K562 (cell line): Measurements from ENCODE around the gene MERTK. TPM values are rescaled to one million over a fixed set of nuclear protein-coding genes. Genes with fewer than 3 reads are reported as not detected.

ENCODE experiments used
- ATAC-seq: fragments of 200-7000 bp; cut with Tn5 transposase; 3 replicates; pipeline ENCODE4 v1.9.1; 2020; ENCODE audit warnings: moderate library complexity
- BruUV-seq: library from RNA; stranded (reverse); fragments of 400-500 nt; replicated peaks from 2 replicates; lab custom pipeline; 2021; lab: Mats Ljungman, UMichigan
- CTCF ChIA-PET: fragments of 300-600 bp; formaldehyde crosslinking; extraction: SDS; loops from one replicate; lab custom pipeline; 2021; ENCODE audit warnings: low intra/inter-chr PET ratio; lab: Yijun Ruan, JAX
- POLR2A ChIA-PET: fragments of 300-600, 350-650 bp; sonication (Branson Sonifier 250); formaldehyde crosslinking; extraction: SDS; loops from one replicate; lab custom pipeline; 2021; ENCODE audit warnings: antibody characterized with exemption, inconsistent platforms; lab: Yijun Ruan, JAX
- DNase-seq, 4 experiments: peaks; one replicate each; pipeline versions ENCODE4 v3.0.0 to v3.0.0-alpha.2; 2011 to 2018; ENCODE audit warnings: low spot score in 3 of 4, mixed read lengths in 3 of 4; ENCODE audit errors: extremely low read depth in 1 of 4
- FAIRE-seq: peaks from 2 replicates; lab custom pipeline; 2011; peaks lifted over from hg19 to GRCh38; lab: Jason Lieb, UNC
- H2AFZ ChIP-seq: 2 replicates; pipeline ENCODE4 v1.6.0; 2011; ENCODE audit warnings: low read depth, low read length, control low read depth, inconsistent platforms
- H3K27ac ChIP-seq: fragments of 200-600 bp; 3 replicates; pipeline ENCODE4 v1.8.0; 2011; ENCODE audit warnings: low read depth, mild to moderate bottlenecking, control low read depth, inconsistent platforms, low read length, moderate library complexity, mixed read lengths; ENCODE audit errors: extremely low read depth
- H3K27me3 ChIP-seq, 2 experiments: fragments of 300-600 bp in 1 of 2; 2 replicates in 1 of 2; 3 replicates in 1 of 2; pipeline versions ENCODE4 v1.6.0 to v1.8.0; 2011; ENCODE audit warnings: inconsistent platforms in 2 of 2, low read length in 2 of 2, mild to moderate bottlenecking in 1 of 2, mixed read lengths in 1 of 2, moderate library complexity in 1 of 2; ENCODE audit not compliant: control insufficient read depth in 2 of 2, insufficient read depth in 2 of 2
- H3K36me3 ChIP-seq: fragments of 300-600 bp; 3 replicates; pipeline ENCODE4 v1.8.0; 2011; ENCODE audit warnings: mild to moderate bottlenecking, low read length, inconsistent platforms; ENCODE audit not compliant: control insufficient read depth, insufficient read depth
- H3K4me1 ChIP-seq, 2 experiments: fragments of 200-600 bp in 1 of 2; replicated peaks in 1 of 2; 2 replicates in 1 of 2; 3 replicates in 1 of 2; pipeline versions ENCODE4 v1.5.1 to v1.8.0; 2011; ENCODE audit warnings: inconsistent platforms in 2 of 2, low read length in 2 of 2, mild to moderate bottlenecking in 1 of 2, mixed read lengths in 1 of 2, moderate library complexity in 1 of 2; ENCODE audit not compliant: control insufficient read depth in 2 of 2, insufficient read depth in 2 of 2
- H3K4me2 ChIP-seq: 2 replicates; pipeline ENCODE4 v1.6.1; 2011; ENCODE audit warnings: low read length, control low read depth, inconsistent platforms, mixed read lengths; ENCODE audit not compliant: insufficient read depth
- H3K4me3 ChIP-seq: fragments of 200-600 bp; sonication (generic), shearing (Covaris generic); 2 replicates; pipeline ENCODE4 v1.5.1; 2016; ENCODE audit warnings: control low read depth, inconsistent platforms
- H3K79me2 ChIP-seq: fragments of 200-600 bp; 3 replicates; pipeline ENCODE4 v1.8.0; 2011; ENCODE audit warnings: low read length, inconsistent platforms; ENCODE audit not compliant: control insufficient read depth, insufficient read depth
- H3K9ac ChIP-seq, 2 experiments: 2 replicates each; pipeline versions ENCODE4 v1.6.0 to v1.6.1; 2011; ENCODE audit warnings: low read depth in 2 of 2, low read length in 2 of 2, control low read depth in 1 of 2, inconsistent platforms in 1 of 2, mild to moderate bottlenecking in 1 of 2, mixed read lengths in 1 of 2; ENCODE audit not compliant: insufficient read depth in 1 of 2
- H3K9me1 ChIP-seq: one replicate; pipeline ENCODE4 v1.6.0; 2011; ENCODE audit warnings: inconsistent platforms, mild to moderate bottlenecking, low read length, moderate library complexity; ENCODE audit not compliant: control insufficient read depth, insufficient read depth
- H3K9me3 ChIP-seq: replicated peaks from 2 replicates; pipeline ENCODE4 v1.5.1; 2011; ENCODE audit warnings: low read depth, low read length, inconsistent platforms; ENCODE audit not compliant: control insufficient read depth, insufficient read depth
- H4K20me1 ChIP-seq: replicated peaks from 2 replicates; pipeline ENCODE4 v1.6.1; 2011; ENCODE audit warnings: low read length, inconsistent platforms, mixed read lengths; ENCODE audit not compliant: control insufficient read depth, insufficient read depth
- ASH1L ChIP-seq: fragments of 450-650 bp; IDR thresholded peaks from 2 replicates; pipeline ENCODE4 v1.6.1; 2018; ENCODE audit warnings: borderline replicate concordance, mild to moderate bottlenecking, low read depth; ENCODE audit not compliant: partially characterized antibody
- FOXP4 ChIP-seq: sonication (generic); formaldehyde crosslinking; IDR thresholded peaks from 2 replicates; pipeline ENCODE4 v1.8.0; 2022; ENCODE audit warnings: mild to moderate bottlenecking, missing genetic modification reagents, borderline replicate concordance
- HES1 ChIP-seq: fragments of 450-650 bp; IDR thresholded peaks from 2 replicates; pipeline ENCODE4 v1.6.1; 2016; ENCODE audit warnings: low read depth, mild to moderate bottlenecking, moderate library complexity
- HMGXB4 ChIP-seq: sonication (generic); formaldehyde crosslinking; IDR thresholded peaks from 2 replicates; pipeline ENCODE4 v1.8.1; 2023; ENCODE audit warnings: mild to moderate bottlenecking, missing genetic modification reagents
- MNT ChIP-seq, 2 experiments: fragments of 450-650 bp; conservative IDR thresholded peaks; 2 replicates each; pipeline ENCODE4 v1.6.1; 2017; ENCODE audit warnings: mild to moderate bottlenecking in 2 of 2, moderate library complexity in 2 of 2
- RFX5 ChIP-seq: IDR thresholded peaks from 2 replicates; pipeline ENCODE4 v1.6.1; 2011; ENCODE audit warnings: low read depth, mild to moderate bottlenecking, improper control_type of control experiment, low read length
- ZBTB33 ChIP-seq: sonication (generic); formaldehyde crosslinking; IDR thresholded peaks from 2 replicates; pipeline ENCODE4 v1.8.1; 2023; ENCODE audit warnings: mild to moderate bottlenecking, missing genetic modification reagents
- whole genome bisulfite sequencing: fragments of 100-300 bp; shearing (Covaris generic); methylation state at CpG from one replicate; pipeline ENCODE4 v1.1.6; 2016; ENCODE audit warnings: low coverage, mixed read lengths; ENCODE audit not compliant: insufficient coverage; ENCODE audit errors: missing lambda C conversion rate; 5-methylcytosine and 5-hydroxymethylcytosine counted together
- in situ Hi-C: fragments of 300-500 bp; cut with MboI; formaldehyde crosslinking; loops from 4 replicates; pipeline ENCODE4 v1.15.0; 2018; ENCODE audit warnings: inconsistent platforms, mixed read lengths
- intact Hi-C: fragments of 100-400 bp; cut with micrococcal nuclease; formaldehyde crosslinking; loops from 2 replicates; pipeline ENCODE4 v1.14.2; 2022
- polyA plus RNA-seq, 8 experiments: library from polyadenylated mRNA; depleted of rRNA in 4 of 8; stranded (reverse) in 5 of 8; unstranded in 3 of 8; fragments of >200 nt; fragmentation: Nextera tagmentation in 2 of 8; fragmentation: Illumina TruSeq in 1 of 8; extraction: Ambion mirVana in 2 of 8; extraction: Trizol in 1 of 8; gene quantifications; 2 replicates each; pipeline versions ENCODE4 v1.2.1 to v1.2.3, GENCODE V29; 2011 to 2014; ENCODE audit warnings: inconsistent platforms in 1 of 8, missing spikeins in 1 of 8
- total RNA-seq, 7 experiments: library from RNA; depleted of rRNA in 6 of 7; stranded (reverse); fragments of >200 nt in 6 of 7; fragmentation: Illumina TruSeq in 2 of 7; extraction: Trizol in 2 of 7; gene quantifications; 2 replicates each; pipeline versions ENCODE4 v1.2.1 to v1.2.3, GENCODE V29; 2011 to 2021; ENCODE audit warnings: low replicate concordance in 1 of 7

Gene MERTK
- total and polyA plus RNA-seq, 9 of the 15 experiments (the other 6 are each of a cell fraction or from before 2014, with no cell fraction given), result 0.23 to 1.6 (median 0.74) TPM

GRCh38 chr2:112021290-112021689, 122.9 kb downstream of the MERTK start:
- WGBS, result 59% methylated on average over 10 of the region's 10 CpGs
- Histone ChIP-seq H3K4me3 (no peak overlapping the region), H3K4me2 (no peak overlapping the region; the same call in 1 of the 2 replicates), H2AFZ (no peak overlapping the region), H3K9me3 (no peaks in the 10 kb centered on the region)
- TF ChIP-seq ZBTB33 (CRISPR knock-in tag) (peak; percentile 98), ASH1L (no peak), RFX5 (no peak), HMGXB4 (CRISPR knock-in tag) (no peak), MNT (conservative IDR thresholded peaks at IDR 0.05) (0 out of 4 replicates have a peak, but pooled peaks of 1 of the 2 experiments have one; percentile 4), HES1 (no peak), FOXP4 (CRISPR knock-in tag) (no peak)
- TF ChIP-seq, all 486 proteins: peak for 2
- H3K9ac ChIP-seq, result no peak overlapping the region
- no peaks in the 10 kb centered on the region for H4K20me1 ChIP-seq
- no peaks in the 10 kb centered on the region for H3K79me2 ChIP-seq
- in situ Hi-C loops, result no loop called here
- ChIA-PET POLR2A (no interaction called here), CTCF (no interaction called here)
- no peak for FAIRE-seq
- intact Hi-C loops, result no loop called here
- BruUV-seq, result no TSS peak
- H3K36me3 ChIP-seq, result no peaks in the 10 kb centered on the region
- no peak for ATAC-seq
- H3K27ac ChIP-seq, result no peak overlapping the region; the same call in 2 of the 3 replicates
- DNase-seq, result no peak
- H3K9me1 ChIP-seq, result no peaks in the 10 kb centered on the region
- H3K4me1 ChIP-seq, result peaks cover 13 to 25% of the 10 kb centered on the region in 2 experiments; a peak in 4 of 5 replicates
- H3K27me3 ChIP-seq, result no peaks in the 10 kb centered on the region; a peak in 1 of 5 replicates
